Muscle of arm (tissue), 12 donors: ENCODE data around the gene COPS9. TPM values are rescaled to one million over a fixed set of nuclear protein-coding genes. Genes with fewer than 3 reads are reported as not detected.

Source experiments
- DNase-seq: peaks from one replicate; pipeline ENCODE4 v3.0.0-alpha.2; 2013
- polyA plus RNA-seq, 12 donors: library from polyadenylated mRNA; unstranded; fragments of 120-200 nt; gene quantifications; one replicate each; pipeline ENCODE4 v1.2.1, GENCODE V29; 2013; ENCODE audit not compliant: insufficient read length in 12 of 12

The COPS9 gene
- polyA plus RNA-seq, 12 donors, result 60.0 to 98.7 (median 80.0) TPM; not detected in 1

- DNase-seq, result no peak
These were observed 2.9 kb upstream of the COPS9 start for GRCh38 chr2:240139011-240139441.

GRCh38 chr2:240138254-240138984, 2.3 kb upstream of the COPS9 start:
- DNase-seq, result no peak

GRCh38 chr2:240137596-240138253, 1.6 kb upstream of the COPS9 start:
- no peak for DNase-seq

- DNase-seq, result no peak
These were observed 677 bp upstream of the COPS9 start for GRCh38 chr2:240136671-240137292.

DNA sequence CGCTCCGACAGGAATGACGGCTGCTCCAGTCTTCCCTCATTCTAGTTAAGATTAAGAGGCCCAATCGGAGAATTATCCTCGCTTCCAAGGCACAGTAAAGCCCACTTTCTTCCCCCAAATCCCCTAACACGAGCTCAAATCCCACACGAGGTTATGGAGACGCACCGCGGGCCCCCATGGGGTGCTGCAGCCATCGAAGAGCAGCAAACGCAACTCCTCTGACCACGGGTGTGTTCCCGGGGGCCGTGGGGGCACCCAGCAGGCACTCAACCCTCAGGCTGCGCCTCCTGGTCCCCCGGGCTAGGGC, 446 bp downstream of the COPS9 start:
- no peak for DNase-seq

GRCh38 chr2:240134956-240135520, 1.1 kb downstream of the COPS9 start:
- DNase-seq, result no peak

DNA sequence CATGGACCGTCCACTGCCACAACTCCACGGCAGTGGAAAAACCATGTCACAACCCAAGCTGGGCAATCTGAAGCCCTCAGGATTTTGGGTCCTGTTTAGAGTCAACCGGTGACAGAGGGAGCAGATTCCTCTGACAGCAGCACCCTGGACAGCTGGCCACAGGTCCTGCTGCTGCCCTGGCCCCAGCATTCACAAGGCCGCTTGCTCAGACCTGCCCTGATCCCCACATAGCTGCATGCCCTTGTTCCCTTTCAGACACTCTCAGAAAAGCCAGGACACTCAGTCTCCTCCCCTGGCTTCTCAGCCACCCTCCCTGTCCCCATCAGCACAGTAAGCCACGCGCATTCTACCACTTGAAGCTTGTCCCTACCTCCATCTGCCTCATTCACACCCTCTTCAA, 1.6 kb downstream of the COPS9 start:
- DNase-seq, result no peak

GRCh38 chr2:240133401-240133800, 2.7 kb downstream of the COPS9 start:
- DNase-seq, result no peak

DNA sequence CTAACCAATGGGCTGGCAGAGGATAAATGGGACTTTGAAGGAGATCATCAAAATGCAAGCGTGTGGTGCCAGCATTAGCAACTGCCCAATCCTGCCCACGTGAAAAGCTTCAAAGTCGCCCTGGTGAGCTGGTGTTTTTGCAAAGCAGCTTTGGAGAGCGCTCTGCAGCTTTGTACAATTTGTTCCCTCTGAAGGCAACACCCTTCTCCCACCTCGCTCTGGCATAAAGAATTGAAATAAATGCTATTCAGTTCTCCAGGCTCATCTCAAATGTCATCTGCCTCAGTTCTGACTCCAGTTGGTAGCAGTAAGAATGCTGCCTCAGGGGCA, 3.5 kb downstream of the COPS9 start:
- DNase-seq, result no peak

DNA sequence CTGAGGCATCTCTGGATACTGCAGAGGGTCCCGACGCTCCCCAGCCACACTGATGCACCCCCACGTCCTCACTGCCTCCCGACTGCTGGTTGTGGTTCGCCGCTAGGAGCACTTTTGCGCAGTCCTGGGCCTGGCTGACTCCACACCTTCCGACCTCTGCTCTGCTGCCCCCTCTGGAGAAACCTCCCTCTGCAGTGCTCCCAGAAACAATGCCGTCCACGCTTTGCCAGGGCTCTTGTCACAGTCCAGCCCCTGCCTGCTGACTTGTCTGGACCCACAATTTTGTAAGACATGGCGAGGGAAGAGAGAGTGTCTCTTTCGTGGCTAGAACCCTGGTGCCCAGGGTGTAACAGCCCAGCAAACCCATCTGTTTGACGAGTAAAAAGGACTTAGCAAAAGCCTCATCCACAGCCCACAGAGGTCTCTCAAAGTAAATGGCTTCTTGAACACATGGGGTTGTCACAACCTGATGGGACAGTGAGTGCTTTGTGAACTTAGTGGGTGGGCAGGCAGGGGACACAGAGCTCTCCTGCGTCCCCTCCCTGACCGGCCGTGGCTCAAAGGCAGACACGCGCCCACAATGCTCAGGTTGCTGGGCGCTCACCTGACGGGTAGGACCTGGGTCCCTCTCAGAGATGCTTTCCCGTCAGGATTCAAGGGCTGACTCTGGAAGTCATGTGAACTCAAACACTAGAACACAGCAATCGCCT, 4.0 kb downstream of the COPS9 start:
- DNase-seq, result no peak

- DNase-seq, result no peak
These were observed 4.8 kb downstream of the COPS9 start for GRCh38 chr2:240131296-240131695.

GRCh38 chr2:240130393-240131195, 5.5 kb downstream of the COPS9 start:
- no peak for DNase-seq

- DNase-seq, result no peak
These were observed 6.2 kb downstream of the COPS9 start for GRCh38 chr2:240129731-240130392.

DNA sequence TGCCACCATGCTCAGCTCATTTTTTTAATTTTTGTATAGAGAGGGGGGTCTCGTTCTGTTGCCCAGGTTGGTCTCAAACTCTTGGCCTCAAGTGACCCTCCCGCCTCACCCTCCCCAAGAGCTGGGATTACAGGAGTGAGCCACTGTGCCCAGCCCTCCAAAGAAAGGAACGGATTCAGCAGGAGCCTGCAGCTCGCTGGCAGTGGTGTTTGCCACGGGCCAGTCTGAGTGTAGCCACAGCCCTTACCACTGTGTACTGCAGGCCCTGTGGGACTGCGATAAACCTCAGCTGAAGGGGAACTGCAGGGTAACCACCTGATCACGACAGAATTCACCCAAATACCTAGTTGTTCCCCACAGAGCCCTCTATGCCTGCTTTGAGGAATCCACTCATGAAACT, 6.8 kb downstream of the COPS9 start:
- DNase-seq, result no peak

DNA sequence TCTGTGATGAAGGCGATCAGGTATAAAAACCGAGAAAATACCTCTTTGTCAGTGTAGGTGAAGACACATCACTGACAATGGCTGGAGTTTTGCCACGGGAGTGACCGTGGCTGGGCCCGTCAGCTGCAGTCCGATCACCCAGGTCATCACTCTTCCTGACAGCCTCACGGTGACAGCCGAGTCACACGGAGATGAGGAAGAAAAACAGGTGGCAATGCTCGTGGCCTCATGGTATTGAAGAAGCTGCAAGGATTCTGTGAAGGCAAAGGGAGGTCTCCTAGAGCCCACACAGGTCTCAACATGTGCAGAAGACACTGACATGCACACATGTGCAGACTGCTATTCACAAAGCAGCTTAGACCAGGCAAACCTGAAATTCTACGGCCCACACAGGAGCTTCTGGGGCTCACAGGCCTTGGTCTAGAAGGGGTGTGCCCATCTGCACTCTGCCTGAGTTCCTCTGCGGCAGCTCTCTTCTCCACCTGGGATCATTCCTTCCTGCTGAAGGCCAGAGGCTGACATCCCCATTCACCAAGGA, 7.4 kb downstream of the COPS9 start:
- DNase-seq, result no peak

- no peak for DNase-seq
These were observed 8.0 kb downstream of the COPS9 start for GRCh38 chr2:240127911-240128607.

DNA sequence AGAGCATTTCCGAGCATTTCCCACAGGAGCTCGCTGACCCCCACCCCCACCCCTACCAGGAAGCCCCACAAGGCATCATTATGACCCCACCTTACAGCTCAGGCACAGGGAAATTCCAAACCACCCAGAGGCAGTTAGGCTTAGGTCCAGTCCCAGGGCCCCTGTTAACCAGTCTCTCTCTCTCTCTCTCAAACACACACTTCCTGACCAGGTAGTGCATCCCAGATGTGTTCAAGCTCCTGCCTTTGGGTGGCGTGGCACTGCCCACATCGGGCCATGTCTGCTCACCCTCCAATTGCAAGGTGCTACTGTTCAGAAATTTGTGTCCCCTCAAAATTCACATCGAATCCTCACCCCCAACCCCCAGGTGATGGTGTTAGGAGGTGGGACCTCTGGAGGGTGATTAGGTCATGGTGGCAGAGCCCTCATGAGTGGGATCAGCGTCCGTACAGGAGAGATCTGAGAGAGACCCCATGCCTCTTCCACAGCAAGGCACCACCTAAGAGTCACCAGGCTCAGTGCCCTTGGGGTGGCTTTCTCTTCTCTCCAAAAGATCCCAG, 8.8 kb downstream of the COPS9 start:
- no peak for DNase-seq

GRCh38 chr2:240126731-240127130, 9.4 kb downstream of the COPS9 start:
- DNase-seq, result no peak

DNA sequence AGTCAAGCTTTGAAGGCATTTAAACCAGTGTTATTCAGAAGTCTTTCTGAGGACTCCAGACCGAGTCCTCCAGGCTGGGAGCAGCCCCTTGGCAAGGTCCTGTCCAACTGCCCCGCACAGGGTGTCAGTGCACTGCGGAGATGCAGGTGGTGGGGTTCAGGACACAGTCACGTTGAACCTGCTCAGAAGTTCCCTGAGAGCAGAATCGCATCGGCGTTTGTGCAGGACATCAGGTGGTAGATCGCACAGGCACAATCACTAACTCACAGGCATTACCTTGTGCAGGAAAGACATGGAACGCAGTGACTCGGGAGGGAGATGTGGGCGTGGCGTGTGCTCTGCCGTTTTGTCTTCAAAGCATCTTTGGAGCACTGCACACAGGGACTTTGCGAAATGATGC, 10.4 kb downstream of the COPS9 start:
- no peak for DNase-seq

- DNase-seq, result no peak
These were observed 11.5 kb downstream of the COPS9 start for GRCh38 chr2:240124651-240125030.
